HG02610 (cell line): ENCODE data around the gene BRMS1.
"Not testable (repeated sequence)": the region's sequence is repeated elsewhere in the genome, so short reads cannot be mapped to it uniquely, and the experiment has no call there.

Experiments used
- ATAC-seq: cut with Tn5 transposase; IDR thresholded peaks from one replicate; pipeline ENCODE4 v1.9.1; 2021; ENCODE audit warnings: mild to moderate bottlenecking, moderate library complexity; ENCODE audit not compliant: unreplicated experiment

Gene BRMS1

GRCh38 chr11:66363805-66364535, 19.1 kb upstream of the BRMS1 start:
- no peak for ATAC-seq

GRCh38 chr11:66363187-66363601, 18.3 kb upstream of the BRMS1 start:
- ATAC-seq: no peak

GRCh38 chr11:66362481-66363147, 17.7 kb upstream of the BRMS1 start:
- ATAC-seq: no peak

GRCh38 chr11:66361502-66361941, 16.6 kb upstream of the BRMS1 start:
- no peak for ATAC-seq

- no peak for ATAC-seq
Observed at GRCh38 chr11:66360406-66361073, 15.6 kb upstream of the BRMS1 start.

- ATAC-seq: no peak
Observed at GRCh38 chr11:66359662-66360087, 14.8 kb upstream of the BRMS1 start.

GRCh38 chr11:66350560-66351235, 5.8 kb upstream of the BRMS1 start:
- not testable (repeated sequence) for ATAC-seq

GRCh38 chr11:66349084-66349386, 4.1 kb upstream of the BRMS1 start:
- no peak for ATAC-seq

GRCh38 chr11:66347425-66348276, 2.7 kb upstream of the BRMS1 start, which contains the start of gene B4GAT1:
Gene B4GAT1 (minus strand): TSS chr11:66347629. CDS start chr11:66347545, 84 bp downstream.
- ATAC-seq: peak; percentile 42

GRCh38 chr11:66346476-66347424, 1.8 kb upstream of the BRMS1 start:
- ATAC-seq: no peak

GRCh38 chr11:66345316-66345649, 379 bp upstream of the BRMS1 start:
- ATAC-seq: no peak

GRCh38 chr11:66343176-66343575, 1.7 kb downstream of the BRMS1 start:
- ATAC-seq: no peak

- ATAC-seq: no peak
Observed at GRCh38 chr11:66341502-66342126, 3.3 kb downstream of the BRMS1 start.

- no peak for ATAC-seq
Observed at GRCh38 chr11:66340596-66341501, 4.1 kb downstream of the BRMS1 start.

GRCh38 chr11:66339686-66340483, 5.0 kb downstream of the BRMS1 start:
- no peak for ATAC-seq

- no peak for ATAC-seq
Observed at GRCh38 chr11:66339162-66339675, 5.7 kb downstream of the BRMS1 start.
